ENCODE measurements around the gene NR1D1.

- TF ChIP-seq CTCF (IDR thresholded peaks at IDR 0.05) = peak in 1 of 6 experiments; percentile 36
- peak in 1 of 2 donors; percentile 6 for TF ChIP-seq POLR2AphosphoS5 (IDR thresholded peaks at IDR 0.05)
- no peak for TF ChIP-seq EP300 (IDR thresholded peaks at IDR 0.05)
Measured at GRCh38 chr17:40063187-40063771, 37.1 kb downstream of the NR1D1 start.

All from upper lobe of left lung (tissue), 4 donors.